ENCODE measurements around the gene SGTA.
A peak's percentile ranks its signal among the peaks of the same experiment; 100 is the strongest.

Gene SGTA

DNA sequence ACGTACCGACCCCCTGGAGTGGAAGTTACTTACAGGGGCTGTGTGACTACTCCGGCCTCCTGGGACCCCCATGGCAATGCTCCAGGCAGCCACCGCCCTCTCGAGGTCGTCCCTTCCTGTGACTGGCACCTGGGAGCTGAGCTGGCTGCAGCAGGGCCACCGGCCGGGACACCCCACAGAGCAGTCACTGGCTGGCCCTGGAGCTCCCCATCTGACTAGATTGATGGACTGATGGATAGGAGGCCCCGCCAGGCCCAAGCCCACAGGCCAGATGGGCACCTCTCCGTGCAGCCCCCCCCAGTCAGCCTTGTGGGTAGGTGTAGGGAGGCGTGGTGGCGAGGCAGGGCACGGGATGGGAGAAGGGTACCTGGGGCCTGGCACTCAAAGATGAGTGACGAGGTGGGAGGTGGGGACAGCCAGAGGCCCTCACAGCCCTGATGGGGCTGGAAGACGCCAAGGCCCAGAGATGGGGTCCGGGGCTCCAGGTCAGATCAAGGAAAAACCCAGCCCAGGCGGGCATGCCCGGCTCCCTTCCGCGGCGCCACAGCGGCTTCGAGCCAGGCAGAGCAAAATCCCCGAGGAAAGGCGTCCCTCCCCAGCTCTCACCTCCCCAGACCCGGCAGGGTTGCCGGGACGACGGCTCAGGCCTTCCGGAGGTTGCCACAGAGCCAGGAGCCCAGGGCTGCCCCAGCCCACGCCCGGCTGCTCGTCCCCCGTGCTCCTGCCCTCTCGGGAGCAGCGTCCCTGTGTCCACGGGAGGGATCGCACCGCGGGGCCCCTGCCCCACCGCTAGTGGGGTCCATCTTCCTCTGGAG is 51.7 kb downstream of the SGTA start:
- no peak for DNase-seq

DNA sequence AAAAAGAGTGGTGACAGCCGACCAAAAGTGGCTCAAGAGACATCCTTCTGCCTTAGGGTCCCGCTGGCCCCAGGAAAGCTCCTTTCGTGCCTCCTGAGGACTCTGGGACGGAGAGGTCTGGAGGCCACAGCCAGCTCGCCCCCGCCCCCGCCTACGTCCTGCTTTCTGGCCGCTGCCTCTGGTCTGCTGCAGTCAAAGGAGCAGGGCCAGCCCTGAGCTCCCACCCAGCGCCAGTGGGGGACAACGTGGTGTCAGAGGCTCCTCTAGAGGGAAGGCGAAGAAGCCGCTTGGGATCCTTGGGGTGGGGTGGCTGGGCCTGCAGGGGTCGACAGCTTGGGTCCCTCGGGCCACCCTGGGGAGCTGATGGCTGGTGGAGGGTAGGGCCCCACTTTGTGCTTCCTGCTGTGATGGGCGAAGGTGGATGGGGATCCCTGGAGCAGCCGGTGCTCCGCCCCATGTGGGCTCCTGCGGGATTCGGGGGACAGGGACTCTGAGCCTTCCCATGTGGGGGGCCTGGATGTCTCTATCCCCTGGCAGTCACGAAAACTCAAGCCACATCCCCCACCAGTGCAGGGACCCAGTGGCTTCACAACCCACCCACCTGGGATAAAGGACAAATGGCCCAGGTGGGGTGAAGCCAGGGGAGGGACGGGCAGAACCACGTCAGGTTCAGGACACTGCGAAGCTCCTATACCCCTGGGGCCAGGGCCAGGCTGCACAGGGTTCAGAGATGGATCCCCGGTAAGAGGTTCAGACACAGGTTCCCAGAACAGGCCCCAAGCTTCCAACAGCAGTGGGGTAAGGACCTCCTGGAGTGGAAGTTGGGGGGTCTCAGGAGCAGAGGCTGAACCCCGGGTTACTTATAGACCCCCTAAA is 52.9 kb downstream of the SGTA start:
- no peak for DNase-seq

DNA sequence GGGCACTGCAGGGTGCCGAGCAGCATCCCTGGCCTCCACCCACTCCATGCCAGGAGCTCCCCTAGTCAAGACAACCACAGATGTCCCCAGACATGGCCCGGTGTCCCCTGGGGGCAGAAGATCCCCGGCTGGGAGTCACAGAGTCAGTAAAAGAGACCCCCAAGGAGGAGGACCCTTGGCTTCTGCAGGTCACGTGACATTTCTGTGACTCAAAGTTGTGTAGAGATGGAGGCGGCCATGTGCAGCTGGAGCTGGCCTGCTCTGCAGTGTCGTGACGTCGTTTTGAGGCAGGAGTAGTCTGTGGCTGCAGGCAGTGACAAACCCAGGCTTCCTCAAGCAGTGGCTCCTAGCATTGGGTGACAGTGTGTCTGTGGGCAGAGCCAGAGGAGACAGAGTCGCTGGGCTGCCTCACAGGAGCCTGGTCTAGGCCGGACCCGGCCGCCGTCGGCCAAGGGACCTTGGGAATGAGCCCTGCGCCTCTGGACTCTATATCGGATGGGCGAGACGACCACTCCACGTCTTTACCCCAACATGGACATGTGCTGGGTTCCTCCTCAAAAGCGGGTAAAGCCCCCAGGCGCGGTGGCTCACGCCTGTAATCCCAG is 54.2 kb downstream of the SGTA start:
- DNase-seq = no peak

DNA sequence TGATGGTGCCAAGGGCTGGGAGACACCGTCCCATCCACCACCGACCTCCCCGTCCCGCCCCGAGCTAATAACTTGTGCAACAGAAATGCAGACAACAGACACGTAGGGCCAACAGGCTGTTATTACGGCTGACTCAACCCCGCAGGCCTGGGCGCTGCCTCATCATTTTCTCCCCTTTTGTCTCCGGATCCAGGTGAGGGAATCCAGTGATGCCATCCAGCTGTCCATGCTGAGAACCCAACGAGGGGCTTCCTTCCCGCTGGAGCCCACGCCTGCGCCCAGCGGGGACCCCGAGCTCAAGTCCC is 55.5 kb downstream of the SGTA start:
- DNase-seq = no peak

DNA sequence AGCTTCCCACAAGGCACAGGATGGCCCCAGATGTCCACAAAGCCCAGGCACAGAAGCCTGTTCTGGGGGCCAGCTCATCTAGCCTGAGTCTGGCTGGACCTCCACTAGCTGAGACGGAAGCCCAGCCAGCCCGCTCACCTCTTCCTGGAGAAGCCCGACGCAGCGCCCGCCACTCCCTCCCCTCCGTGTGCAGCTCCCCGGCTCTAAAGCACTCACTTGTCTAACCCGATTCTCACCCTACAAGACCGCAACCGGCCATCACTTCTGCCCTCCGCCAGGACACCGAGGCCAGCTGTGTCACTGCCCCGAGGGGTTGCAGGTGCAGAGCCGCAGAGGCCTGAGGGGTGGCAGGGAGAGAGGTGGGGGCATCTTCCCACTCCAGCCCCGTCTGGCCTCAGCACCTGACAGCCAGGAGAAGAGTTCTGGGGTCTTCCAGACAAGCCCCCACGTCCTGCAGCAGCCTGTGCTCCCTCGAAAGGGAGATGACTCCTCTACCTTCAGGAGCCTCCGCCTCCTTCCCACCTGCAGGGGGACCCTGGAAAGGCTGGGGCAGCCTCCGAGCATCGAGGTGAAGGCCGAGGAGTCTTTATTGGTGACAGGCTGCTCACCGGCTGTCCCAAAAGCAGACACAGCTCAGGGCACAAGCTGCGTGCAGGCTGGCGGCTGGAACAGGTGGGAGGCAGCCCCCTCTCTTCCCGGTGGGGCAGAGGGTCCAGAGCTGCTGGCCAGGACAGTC is 56.0 kb downstream of the SGTA start:
- no peak for DNase-seq

DNA sequence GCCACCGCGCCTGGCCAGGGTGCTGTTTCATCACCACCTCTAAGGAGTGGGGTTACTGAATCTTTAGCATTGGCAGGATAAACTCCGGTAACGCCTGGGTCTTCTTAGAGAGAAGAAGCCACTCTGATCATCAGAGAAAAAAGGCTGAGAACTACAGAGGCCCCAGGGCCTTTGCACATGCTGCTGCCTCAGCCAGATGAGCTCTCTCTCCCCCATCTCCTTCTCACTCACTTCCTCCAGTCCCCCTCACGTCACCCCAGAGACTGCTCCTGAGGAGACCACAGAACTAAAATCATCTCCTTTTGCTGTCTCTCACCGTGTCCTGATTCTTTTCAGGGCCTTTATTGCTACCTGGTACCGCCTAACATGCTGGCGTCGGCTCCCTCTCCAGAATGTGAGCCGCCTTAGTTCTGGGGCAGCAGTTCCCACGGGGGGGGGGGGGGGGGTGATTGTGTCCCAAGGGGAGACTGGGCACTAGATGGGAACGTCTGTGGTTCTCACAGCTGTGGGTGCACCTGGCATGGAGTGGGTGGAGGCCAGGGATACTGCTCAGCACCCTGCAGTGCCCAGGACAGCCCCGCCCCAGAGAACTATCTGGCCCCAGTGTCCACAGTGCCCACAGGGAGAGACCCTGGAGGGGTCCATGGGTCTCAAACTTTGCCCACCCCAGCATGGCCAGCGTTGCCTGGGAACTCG is 56.8 kb downstream of the SGTA start:
- DNase-seq = no peak

DNA sequence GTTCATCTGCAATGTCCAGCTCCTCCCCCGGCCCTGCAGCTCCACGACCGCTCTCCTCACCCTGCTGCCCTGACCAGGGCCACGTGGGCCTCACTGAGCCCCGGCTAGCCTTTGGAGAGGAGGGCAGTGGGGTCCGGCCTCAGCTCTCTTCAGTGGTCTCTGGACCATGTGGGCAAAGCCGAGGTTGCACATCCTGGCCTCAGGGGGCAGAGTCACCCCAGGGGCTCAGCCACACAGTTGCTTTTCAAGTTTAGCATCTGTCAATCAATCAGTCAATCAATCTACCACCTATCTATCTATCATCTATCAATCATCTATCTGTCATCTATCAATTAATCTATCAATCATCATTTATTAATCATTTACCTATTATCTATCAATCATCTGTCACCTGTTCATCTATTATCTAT is 58.9 kb downstream of the SGTA start:
- no peak for DNase-seq

DNA sequence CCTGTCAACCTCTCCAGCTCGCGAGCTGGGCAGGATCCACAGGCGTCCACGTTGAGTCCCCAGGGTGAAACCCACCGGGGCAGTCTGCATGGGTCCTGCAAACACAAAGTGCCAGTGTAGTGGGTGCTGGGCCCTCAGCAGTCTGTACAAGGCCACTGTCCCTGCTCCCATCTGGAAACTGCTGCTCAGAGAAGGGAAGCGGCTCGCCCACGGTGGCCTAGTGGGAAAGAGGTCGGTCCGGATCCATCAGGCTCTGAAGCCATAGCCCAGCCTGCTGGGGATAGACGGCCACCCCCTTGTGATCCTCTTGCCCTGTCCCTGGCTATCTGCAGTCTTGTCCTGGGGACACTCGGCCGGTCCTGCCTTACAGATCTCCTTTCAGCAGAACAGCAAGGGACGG is 59.3 kb downstream of the SGTA start:
- no peak for DNase-seq

DNA sequence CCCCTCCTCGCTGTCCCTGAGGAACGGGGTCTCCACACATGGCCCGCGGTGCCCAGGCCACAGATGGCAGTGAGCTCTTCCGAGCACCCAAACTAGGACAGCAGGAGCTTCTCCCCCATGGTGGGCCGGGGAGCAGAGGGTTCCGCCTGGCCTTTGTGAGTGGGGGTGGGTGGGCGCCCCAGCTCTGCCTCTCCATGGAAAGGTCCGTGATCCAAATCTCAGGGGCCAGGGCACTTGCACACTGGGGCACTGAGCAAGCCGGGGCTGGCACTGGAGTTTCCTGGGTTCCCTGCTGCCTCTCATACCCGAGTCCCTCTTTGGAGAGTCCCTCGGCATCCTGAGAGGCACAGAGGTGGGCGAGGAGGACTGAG is 59.7 kb downstream of the SGTA start:
- DNase-seq = no peak

DNA sequence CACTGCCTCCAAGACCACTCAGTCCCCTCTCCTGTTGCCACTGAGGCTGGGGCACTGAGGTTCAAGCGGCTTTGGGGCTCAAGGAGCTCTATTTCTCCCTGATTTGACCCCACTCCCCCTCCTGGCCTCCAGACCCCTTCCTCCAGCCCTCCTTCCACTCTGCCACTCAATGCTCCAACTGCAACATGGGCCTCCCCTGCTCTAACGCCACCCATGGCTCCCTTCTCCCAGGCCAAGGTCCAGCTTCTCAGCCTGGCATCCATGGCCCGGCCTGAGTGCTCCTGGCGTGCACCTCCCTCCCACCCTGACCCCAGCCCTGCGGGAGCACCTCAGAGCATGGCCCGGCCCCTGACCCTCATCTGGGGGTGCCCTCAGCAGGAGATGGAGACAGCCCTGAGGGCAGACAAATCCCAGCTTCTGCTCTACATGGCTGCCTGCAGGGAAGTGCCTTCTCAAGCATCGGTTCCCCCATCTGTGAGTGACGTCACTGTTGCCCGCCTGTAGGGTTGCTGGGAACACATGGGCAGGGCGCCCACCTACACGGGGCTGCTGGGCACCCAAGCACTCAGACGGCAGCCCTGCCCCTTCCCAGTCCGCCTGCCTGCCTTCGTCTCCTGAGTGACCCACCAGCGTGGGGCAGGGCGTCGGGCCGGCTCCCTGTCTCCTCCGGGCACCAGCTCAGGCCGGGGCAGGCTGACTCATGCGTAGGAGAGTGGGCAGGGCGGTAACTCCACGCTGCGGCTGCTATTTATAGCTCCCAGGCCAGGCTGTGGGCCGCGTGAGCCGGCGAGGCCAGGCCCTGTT is 60.3 kb downstream of the SGTA start:
- DNase-seq = peak in 30 of 56 donors; percentile 12 to 72 (median 42)

DNA sequence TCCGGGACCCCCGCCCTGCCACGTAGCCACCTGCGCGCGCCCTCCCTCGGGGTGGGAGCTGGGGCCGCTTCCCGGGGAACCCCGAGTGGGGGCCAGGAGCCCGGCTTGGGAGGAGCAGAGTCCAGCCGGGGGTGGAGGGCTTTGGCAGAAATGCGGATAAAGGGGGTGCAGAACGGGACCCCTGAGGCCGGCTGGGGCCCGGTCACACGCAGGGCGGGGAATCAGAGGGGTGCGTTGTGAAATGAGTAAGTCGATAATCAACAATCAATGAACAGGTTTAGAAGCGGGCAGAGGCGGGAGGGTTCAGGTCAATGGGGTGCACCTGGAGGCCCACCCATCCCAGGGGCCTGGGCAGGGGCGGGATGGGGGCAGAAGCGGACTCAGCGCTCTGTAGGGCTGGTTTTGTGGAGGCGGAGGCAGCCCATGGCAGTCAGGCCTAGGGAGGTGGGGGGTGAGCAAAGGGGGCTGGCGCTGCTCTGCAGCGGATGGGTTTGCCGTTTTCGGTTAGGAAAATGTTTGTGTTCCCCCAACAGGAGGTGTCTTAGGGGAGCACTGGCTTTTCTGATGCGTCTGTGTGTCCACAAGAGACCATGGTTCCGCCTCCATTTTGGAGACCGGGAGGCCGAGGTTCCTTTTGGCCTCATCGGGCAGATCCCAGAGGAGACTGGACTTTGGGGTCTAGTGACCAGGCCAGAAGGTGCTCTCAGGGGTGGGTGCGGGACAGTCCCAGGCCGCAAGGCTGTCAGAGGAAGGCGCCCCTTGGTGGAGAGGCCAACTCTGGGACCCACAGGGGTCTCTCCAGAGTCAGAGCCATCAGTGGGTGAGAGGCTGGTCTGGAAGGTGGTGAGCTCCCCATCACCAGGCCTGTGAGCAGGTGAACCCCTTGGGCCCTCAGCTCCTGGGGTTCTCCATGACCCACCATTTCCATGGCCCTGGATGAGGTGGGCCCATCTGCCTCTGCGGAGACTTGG is 61.2 kb downstream of the SGTA start:
- peak in 1 of 56 donors; percentile 31 for DNase-seq

DNA sequence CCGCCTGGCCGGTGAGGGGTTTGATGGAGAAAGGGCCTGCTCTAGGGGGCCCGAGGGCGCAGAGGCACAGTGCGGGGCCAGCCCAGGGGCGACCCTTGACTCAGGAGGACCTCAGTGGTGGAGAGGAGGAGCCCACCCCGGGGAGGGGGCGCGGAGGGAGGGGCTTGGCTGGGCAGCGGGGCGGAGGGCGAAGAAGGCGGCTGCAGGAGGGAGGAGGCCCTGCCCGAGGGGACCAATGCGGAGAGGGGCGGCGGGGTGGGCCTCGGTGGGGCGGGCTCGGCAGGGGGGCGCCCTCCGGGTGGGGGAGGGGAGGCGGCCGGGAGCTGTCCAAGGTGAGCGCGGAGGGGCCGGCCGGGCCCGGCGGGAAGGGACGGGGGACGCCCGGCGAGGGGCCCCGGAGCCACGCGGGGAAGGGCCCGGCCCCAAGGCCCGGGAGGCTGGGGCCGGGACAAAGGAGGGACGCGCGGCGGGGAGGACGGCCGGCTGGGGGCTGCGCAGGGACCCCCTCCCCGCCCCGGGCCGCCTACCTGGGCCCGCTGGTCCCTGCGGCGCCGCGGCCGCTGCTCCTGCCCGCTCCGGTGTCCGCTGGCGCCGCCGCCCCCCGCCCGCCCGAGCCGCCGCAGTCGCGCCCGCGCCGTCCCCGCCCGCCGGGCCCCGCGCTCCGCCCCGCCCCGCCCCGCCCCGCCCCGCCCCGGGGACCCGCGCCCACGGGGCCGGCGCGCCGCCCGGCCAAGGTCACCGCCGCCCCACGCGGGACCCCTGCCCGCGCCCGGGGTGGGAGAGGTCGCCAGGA is 62.1 kb downstream of the SGTA start, which contains the start of gene DIRAS1:
Gene DIRAS1, minus strand, starts transcription at position 596 of the 793 bp plus-strand sequence. CDS start 3,566 bp downstream, outside the sequence.
- DNase-seq = no peak

DNA sequence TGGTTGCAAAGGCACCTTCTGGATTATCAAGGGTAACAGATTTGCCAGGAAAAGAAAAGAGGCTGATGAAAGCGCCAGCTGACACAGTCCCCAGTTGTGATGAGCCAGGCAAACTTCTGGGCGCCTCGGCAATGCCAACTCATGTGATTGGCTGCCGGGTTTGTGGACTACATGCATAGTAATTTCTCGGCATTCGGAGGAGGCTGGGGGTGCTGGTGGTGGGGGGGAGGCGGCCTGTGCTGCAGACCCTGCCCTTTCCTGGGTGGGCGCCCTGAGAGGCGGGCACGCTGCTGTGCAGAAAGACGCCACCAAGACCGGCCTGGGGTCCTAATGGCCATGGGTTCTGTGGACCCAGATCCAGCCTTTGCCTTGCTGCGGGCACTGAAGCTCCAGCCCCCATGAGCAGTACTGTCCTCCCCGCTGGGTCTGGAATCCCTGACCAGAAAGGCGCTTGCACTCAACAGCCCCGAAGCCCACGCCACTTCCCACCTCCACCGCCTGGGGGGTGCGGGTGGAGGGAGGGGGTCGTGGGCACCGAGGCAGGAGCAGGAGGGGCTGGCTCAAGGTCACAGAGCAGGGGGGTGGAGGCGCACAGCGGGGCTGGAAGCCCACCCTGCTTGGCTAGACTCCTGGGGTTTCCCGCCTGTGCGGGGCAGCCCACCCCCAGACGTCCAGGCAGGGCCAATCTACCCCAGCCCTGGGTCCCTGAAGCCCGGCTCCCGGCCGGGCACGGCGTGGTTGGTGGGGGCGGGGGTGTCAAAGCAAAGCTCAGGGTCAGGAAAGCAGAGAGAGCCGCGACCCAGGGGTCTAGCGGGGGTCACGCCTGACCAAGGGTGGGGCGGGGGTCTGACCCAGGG is 62.9 kb downstream of the SGTA start:
- peak in 33 of 56 donors; percentile 10 to 69 (median 40) for DNase-seq

DNA sequence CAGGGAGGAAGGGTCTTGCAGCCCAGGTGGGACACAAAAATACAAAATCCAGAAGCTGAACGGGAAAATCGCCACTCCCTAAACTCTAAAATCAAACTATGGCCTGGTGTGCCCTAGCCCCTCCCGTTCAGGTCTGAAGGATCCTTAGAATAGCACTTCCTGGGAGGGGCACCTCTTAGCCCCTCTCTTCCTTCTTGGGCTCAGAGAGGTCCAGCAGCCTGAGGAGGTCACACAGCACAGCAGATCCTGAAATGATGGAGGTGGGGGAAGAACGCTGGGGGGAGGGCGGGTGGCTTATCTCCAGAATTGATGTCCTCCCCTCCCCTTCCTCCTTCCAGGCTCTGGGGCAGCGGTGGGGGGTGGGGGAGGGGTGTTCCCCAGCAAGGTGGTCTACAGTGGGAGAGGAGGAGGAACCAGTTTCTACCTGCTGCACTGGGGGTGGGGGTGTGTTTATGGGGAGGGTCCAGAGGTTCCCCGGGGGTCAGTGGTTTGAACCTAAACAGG is 63.8 kb downstream of the SGTA start:
- DNase-seq = no peak

DNA sequence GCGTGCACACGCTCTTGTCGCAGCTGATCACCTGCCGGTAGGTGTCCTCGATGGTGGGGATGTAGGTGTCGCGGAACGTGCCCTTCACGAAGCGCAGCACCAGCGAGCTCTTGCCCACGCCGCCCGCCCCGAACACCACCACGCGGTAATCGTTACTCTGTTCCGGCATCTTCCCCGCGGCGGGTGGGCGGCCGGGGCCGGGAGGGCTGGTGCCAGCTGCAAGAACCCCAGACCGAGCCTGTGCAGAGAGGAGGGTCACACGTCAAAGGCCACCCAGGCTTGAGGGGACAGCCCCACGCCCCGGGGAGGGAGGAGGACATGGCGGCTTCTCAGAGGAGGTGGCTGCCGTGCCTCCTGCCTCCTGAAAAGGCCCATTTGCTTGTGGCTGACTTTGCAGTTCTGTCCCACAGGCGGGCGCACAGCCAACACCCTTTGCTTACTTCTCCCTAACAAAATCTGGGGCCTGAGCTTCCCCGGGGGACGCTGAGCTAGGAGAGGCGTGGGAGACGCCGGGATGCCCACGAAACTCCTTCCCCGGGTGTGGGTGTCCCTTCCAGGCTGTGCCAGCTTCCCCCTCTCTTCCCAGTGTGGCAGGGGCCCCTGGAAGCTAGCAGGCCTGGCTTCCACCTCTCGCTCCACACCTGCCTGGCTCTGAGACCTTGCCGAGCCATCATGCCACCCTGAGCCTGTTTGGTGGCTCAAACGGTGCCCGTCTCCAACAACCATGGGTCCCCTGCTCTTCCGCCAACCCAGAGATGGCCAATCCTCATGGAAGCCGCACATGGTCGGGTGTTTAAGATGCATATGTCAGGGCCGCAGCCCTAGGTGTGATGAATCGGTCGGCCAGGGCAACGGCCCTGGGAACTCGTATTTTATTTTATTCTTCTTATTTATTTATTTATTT is 65.2 kb downstream of the SGTA start:
- DNase-seq = no peak
